Vagina (tissue), 2 donors: ENCODE data around the gene S100A5. TPM values are rescaled to one million over a fixed set of nuclear protein-coding genes. Genes with fewer than 3 reads are reported as not detected.

ENCODE experiments used
- DNase-seq, 2 donors: peaks; one replicate each; pipeline ENCODE4 v3.0.0-alpha.2; 2017; ENCODE audit errors: extremely low spot score in 2 of 2
- H3K27ac ChIP-seq: fragments of 200-600 bp; sonication (generic); one replicate; pipeline ENCODE4 v1.5.1; 2019
- H3K27me3 ChIP-seq: fragments of 200-600 bp; sonication (generic); one replicate; pipeline ENCODE4 v1.5.1; 2019
- H3K36me3 ChIP-seq, 2 donors: fragments of 200-600 bp; sonication (generic); one replicate each; pipeline ENCODE4 v1.5.1; 2017 to 2019
- H3K4me1 ChIP-seq: fragments of 200-600 bp; sonication (generic); one replicate; pipeline ENCODE4 v1.5.1; 2019
- H3K4me3 ChIP-seq, 2 donors: fragments of 200-600 bp; sonication (generic); 1 replicate in 1 of 2; 2 replicates in 1 of 2; pipeline ENCODE4 v1.5.1; 2016 to 2019
- H3K9me3 ChIP-seq: fragments of 200-600 bp; sonication (generic); one replicate; pipeline ENCODE4 v1.5.1; 2019
- CTCF ChIP-seq, 3 experiments: fragments of 450-650 bp in 2 of 3; fragments of 200-600 bp in 1 of 3; sonication (generic) in 1 of 3; IDR thresholded peaks; one replicate each; pipeline ENCODE4 v1.5.1; 2017 to 2019; ENCODE audit warnings: antibody characterized with exemption in 3 of 3, mild to moderate bottlenecking in 2 of 3, moderate library complexity in 2 of 3
- POLR2A ChIP-seq, 2 donors: fragments of 450-650 bp; IDR thresholded peaks; one replicate each; pipeline ENCODE4 v1.6.1; 2017; ENCODE audit warnings: antibody characterized with exemption in 2 of 2, mild to moderate bottlenecking in 2 of 2, moderate library complexity in 2 of 2
- POLR2AphosphoS5 ChIP-seq, 2 donors: sonication (generic); formaldehyde crosslinking; IDR thresholded peaks; one replicate each; pipeline ENCODE4 v1.9.0; 2017; ENCODE audit warnings: antibody characterized with exemption in 2 of 2, mild to moderate bottlenecking in 2 of 2, low read depth in 1 of 2; ENCODE audit not compliant: insufficient read depth in 1 of 2
- intact Hi-C: fragments of 100-400 bp; cut with DNase I; formaldehyde crosslinking; loops from one replicate; pipeline ENCODE4 v1.15.1; 2023
- total RNA-seq: library from RNA; depleted of rRNA; stranded (reverse); fragments of >200 nt; gene quantifications from one replicate; pipeline ENCODE4 v1.2.3, GENCODE V29; 2016

S100A5 gene
- total RNA-seq, 1 donor from 2014 or later, result not detected

GRCh38 chr1:153495536-153495935 is 45.2 kb downstream of the S100A5 start:
- peaks cover 33% of the 10 kb centered on the region for H3K4me1 ChIP-seq
- no peak for DNase-seq
- H3K27me3 ChIP-seq, result no peaks in the 10 kb centered on the region
- no peaks in the 10 kb centered on the region for H3K36me3 ChIP-seq
- no peaks in the 10 kb centered on the region for H3K9me3 ChIP-seq
- no peak for TF ChIP-seq POLR2A (IDR thresholded peaks at IDR 0.05)
- no peak for TF ChIP-seq CTCF (IDR thresholded peaks at IDR 0.05)
- no peak for TF ChIP-seq POLR2AphosphoS5 (IDR thresholded peaks at IDR 0.05; ENCODE audit: insufficient read depth in 1 of 2, low read depth in 1 of 2)
- no peak overlapping the region for H3K4me3 ChIP-seq
- intact Hi-C loops, result loop anchor here (2.0 kb wide), 1 partner anchor 141 kb away; no protein-coding TSS in a partner anchor
- no peak overlapping the region for H3K27ac ChIP-seq

- no peaks in the 10 kb centered on the region for H3K27me3 ChIP-seq
- no peak overlapping the region for H3K27ac ChIP-seq
- H3K4me3 ChIP-seq, result no peak overlapping the region
- TF ChIP-seq CTCF (IDR thresholded peaks at IDR 0.05), result peak; percentile 82 to 98 (median 98)
- no peak for TF ChIP-seq POLR2AphosphoS5 (IDR thresholded peaks at IDR 0.05; ENCODE audit: insufficient read depth in 1 of 2, low read depth in 1 of 2)
- peaks cover 36% of the 10 kb centered on the region for H3K4me1 ChIP-seq
- no peaks in the 10 kb centered on the region for H3K9me3 ChIP-seq
- no peaks in the 10 kb centered on the region for H3K36me3 ChIP-seq
- DNase-seq, result no peak
- intact Hi-C loops, result loop anchor here (2.0 kb wide), 1 partner anchor 140 kb away; no protein-coding TSS in a partner anchor
These were observed 45.7 kb downstream of the S100A5 start for GRCh38 chr1:153494976-153495535.

GRCh38 chr1:153493343-153493960 is 47.3 kb downstream of the S100A5 start:
- no peak for DNase-seq
- Histone ChIP-seq H3K4me1 (peaks cover 52% of the 10 kb centered on the region), H3K9me3 (no peaks in the 10 kb centered on the region), H3K36me3 (no peaks in the 10 kb centered on the region), H3K27ac (peak overlapping the region; percentile 50), H3K4me3 (no peak overlapping the region), H3K27me3 (no peaks in the 10 kb centered on the region)
- TF ChIP-seq CTCF (IDR thresholded peaks at IDR 0.05), result no peak
- peak; percentile 35 to 48 for TF ChIP-seq POLR2AphosphoS5 (IDR thresholded peaks at IDR 0.05; ENCODE audit: insufficient read depth in 1 of 2, low read depth in 1 of 2)
- intact Hi-C loops, result no loop called here

- Histone ChIP-seq H3K27me3 (no peaks in the 10 kb centered on the region), H3K4me1 (peaks cover 53% of the 10 kb centered on the region), H3K27ac (peak overlapping the region; percentile 96), H3K36me3 (no peaks in the 10 kb centered on the region), H3K9me3 (no peaks in the 10 kb centered on the region), H3K4me3 (no peak overlapping the region)
- intact Hi-C loops, result no loop called here
- TF ChIP-seq POLR2AphosphoS5 (IDR thresholded peaks at IDR 0.05; ENCODE audit: insufficient read depth in 1 of 2, low read depth in 1 of 2) (peak; percentile 70 to 76), POLR2A (IDR thresholded peaks at IDR 0.05) (no peak)
- DNase-seq, result no peak
These were observed 50.3 kb downstream of the S100A5 start for GRCh38 chr1:153490272-153491051.

- Histone ChIP-seq H3K4me3 (no peak overlapping the region), H3K4me1 (peaks cover 50% of the 10 kb centered on the region), H3K27me3 (no peaks in the 10 kb centered on the region), H3K27ac (peak overlapping the region; percentile 96), H3K36me3 (no peaks in the 10 kb centered on the region), H3K9me3 (no peaks in the 10 kb centered on the region)
- no peak for DNase-seq
- TF ChIP-seq POLR2A (IDR thresholded peaks at IDR 0.05), result no peak
- TF ChIP-seq CTCF (IDR thresholded peaks at IDR 0.05), result no peak
- no peak for TF ChIP-seq POLR2AphosphoS5 (IDR thresholded peaks at IDR 0.05; ENCODE audit: insufficient read depth in 1 of 2, low read depth in 1 of 2)
- intact Hi-C loops, result no loop called here
These were observed 52.0 kb downstream of the S100A5 start for GRCh38 chr1:153488731-153489130.
